CD4-positive, CD25-positive, alpha-beta regulatory T cell (primary cell): ENCODE data around the gene CALCB. TPM values are rescaled to one million over a fixed set of nuclear protein-coding genes. Genes with fewer than 3 reads are reported as not detected.
A peak's percentile ranks its signal among the peaks of the same experiment; 100 is the strongest.
"Not testable (repeated sequence)": the region's sequence is repeated elsewhere in the genome, so short reads cannot be mapped to it uniquely, and the experiment has no call there.

Source experiments
- ATAC-seq, 2 donors: fragments of 150-1000 bp; cut with Tn5 transposase; one replicate each; pipeline ENCODE4 v1.10.0; 2021; ENCODE audit warnings: low read depth in 2 of 2, moderate number of reproducible peaks in 2 of 2, moderate library complexity in 1 of 2
- DNase-seq, 3 donors: peaks; one replicate each; pipeline versions ENCODE4 v3.0.0 to v3.0.0-alpha.2; 2012 to 2022; ENCODE audit warnings: mixed read lengths in 1 of 3
- H3K27ac ChIP-seq: one replicate; pipeline ENCODE4 v1.7.0; 2013; ENCODE audit warnings: mild to moderate bottlenecking, low read length; ENCODE audit not compliant: insufficient read depth, poor library complexity, severe bottlenecking
- H3K27me3 ChIP-seq: one replicate; pipeline ENCODE4 v1.7.0; 2013; ENCODE audit warnings: low read length; ENCODE audit not compliant: control insufficient read depth, insufficient read depth
- H3K36me3 ChIP-seq: one replicate; pipeline ENCODE4 v1.7.0; 2013; ENCODE audit warnings: mild to moderate bottlenecking, low read length, moderate library complexity; ENCODE audit not compliant: control insufficient read depth, insufficient read depth
- H3K4me1 ChIP-seq: 2 replicates; pipeline ENCODE4 v1.7.0; 2013; ENCODE audit warnings: mild to moderate bottlenecking, low read length; ENCODE audit not compliant: insufficient read depth, control insufficient read depth, poor library complexity, severe bottlenecking
- H3K4me3 ChIP-seq: one replicate; pipeline ENCODE4 v1.7.0; 2013; ENCODE audit warnings: low read depth, mild to moderate bottlenecking, low read length, moderate library complexity
- H3K9me3 ChIP-seq, 2 experiments: 1 replicate in 1 of 2; 2 replicates in 1 of 2; pipeline ENCODE4 v1.7.0; 2013; ENCODE audit warnings: low read length in 2 of 2, mild to moderate bottlenecking in 1 of 2, moderate library complexity in 1 of 2; ENCODE audit not compliant: control insufficient read depth in 2 of 2
- H3K27ac Mint-ChIP-seq, 3 donors: one replicate each; pipeline ENCODE4 v1.8.0; 2020 to 2022; ENCODE audit warnings: mild to moderate bottlenecking in 3 of 3, mixed read lengths in 3 of 3, moderate library complexity in 2 of 3
- H3K27me3 Mint-ChIP-seq: one replicate; pipeline ENCODE4 v1.8.0; 2022; ENCODE audit warnings: mild to moderate bottlenecking, mixed read lengths
- H3K36me3 Mint-ChIP-seq: one replicate; pipeline ENCODE4 v1.8.0; 2020; ENCODE audit warnings: mixed read lengths
- H3K4me1 Mint-ChIP-seq, 4 donors: one replicate each; pipeline ENCODE4 v1.8.0; 2020 to 2022; ENCODE audit warnings: mixed read lengths in 4 of 4, mild to moderate bottlenecking in 1 of 4
- H3K4me3 Mint-ChIP-seq, 4 donors: one replicate each; pipeline ENCODE4 v1.8.0; 2020 to 2022; ENCODE audit warnings: mild to moderate bottlenecking in 4 of 4, mixed read lengths in 4 of 4, moderate library complexity in 3 of 4
- H3K9me3 Mint-ChIP-seq, 7 donors: one replicate each; pipeline ENCODE4 v1.8.0; 2020 to 2022; ENCODE audit warnings: mixed read lengths in 7 of 7, mild to moderate bottlenecking in 3 of 7, moderate library complexity in 2 of 7
- polyA plus RNA-seq, 4 donors: library from polyadenylated mRNA; unstranded; fragments of 300-500 nt; fragmentation: Illumina TruSeq; gene quantifications; one replicate each; pipeline ENCODE4 v1.2.3, GENCODE V29; 2021
- total RNA-seq: library from RNA; stranded (reverse); gene quantifications from one replicate; pipeline ENCODE4 v1.2.3, GENCODE V29; 2022

The CALCB gene
- total and polyA plus RNA-seq, 5 donors from 2014 or later = 0.25 to 0.38 (median 0.29) TPM

DNA sequence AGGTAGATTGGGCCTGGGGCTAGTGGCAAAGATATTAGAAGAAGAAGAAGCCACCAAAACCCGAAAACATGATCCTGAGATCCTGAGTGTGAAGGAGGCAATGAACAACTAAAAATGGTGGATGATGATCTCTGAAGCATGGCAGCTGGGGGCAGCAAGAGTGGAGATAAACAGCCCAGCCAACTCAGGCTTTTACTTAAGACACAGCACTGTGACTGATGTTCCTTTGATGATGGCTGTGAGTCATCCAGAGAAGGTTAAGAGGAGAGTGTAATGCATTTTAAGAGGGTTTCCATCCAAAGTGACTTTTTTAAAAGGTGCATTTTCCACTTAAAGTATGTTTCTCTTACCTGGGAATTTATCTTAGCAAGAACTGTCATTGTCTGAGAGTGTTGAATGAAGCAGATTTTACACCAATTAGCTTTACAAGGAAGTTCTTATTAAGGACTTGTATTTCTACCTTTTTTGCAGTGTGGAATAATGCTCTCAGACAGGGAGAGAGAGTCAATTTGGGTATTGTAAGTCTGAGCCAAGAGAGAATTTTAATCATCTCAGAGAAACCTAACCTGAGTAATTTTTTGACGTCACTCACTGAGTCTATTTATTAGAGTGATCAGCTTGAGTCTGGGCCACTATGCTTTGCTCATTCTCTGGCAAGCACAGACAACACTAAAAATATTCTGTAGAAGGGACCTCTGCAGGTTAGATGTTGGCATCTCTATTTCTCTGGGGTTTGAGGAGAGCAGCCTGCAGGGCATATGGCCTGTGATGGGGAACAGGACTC, 14.1 kb upstream of the CALCB start:
- Mint-ChIP-seq H3K9me3 (peaks cover 0 to 1% (median 0%) of the 10 kb centered on the region in 7 donors), H3K4me3 (no peak overlapping the region), H3K27me3 (peaks cover 4% of the 10 kb centered on the region), H3K4me1 (peaks cover 0 to 3% (median 0%) of the 10 kb centered on the region in 4 donors), H3K36me3 (no peaks in the 10 kb centered on the region), H3K27ac (no peak overlapping the region)
- Histone ChIP-seq H3K27ac (no peak overlapping the region), H3K4me3 (no peak overlapping the region), H3K4me1 (no peaks in the 10 kb centered on the region), H3K9me3 (no peaks in the 10 kb centered on the region), H3K36me3 (no peaks in the 10 kb centered on the region), H3K27me3 (peaks cover 4% of the 10 kb centered on the region)
- no peak for ATAC-seq
- DNase-seq = no peak

- DNase-seq = no peak
- Mint-ChIP-seq H3K4me1 (peaks cover 0 to 3% (median 0%) of the 10 kb centered on the region in 4 donors), H3K36me3 (no peaks in the 10 kb centered on the region), H3K4me3 (no peak overlapping the region), H3K27me3 (peaks cover 17% of the 10 kb centered on the region), H3K27ac (no peak overlapping the region), H3K9me3 (no peaks in the 10 kb centered on the region)
- Histone ChIP-seq H3K36me3 (no peaks in the 10 kb centered on the region), H3K9me3 (no peaks in the 10 kb centered on the region), H3K4me3 (no peak overlapping the region), H3K27me3 (no peaks in the 10 kb centered on the region), H3K27ac (no peak overlapping the region), H3K4me1 (no peaks in the 10 kb centered on the region)
- no peak for ATAC-seq
Observed at GRCh38 chr11:15062599-15062998, 10.8 kb upstream of the CALCB start.

GRCh38 chr11:15069751-15070150, 3.6 kb upstream of the CALCB start:
- H3K4me1 ChIP-seq = peaks cover 17% of the 10 kb centered on the region
- H3K4me3 ChIP-seq, H3K27ac ChIP-seq, ATAC-seq, H3K27me3 ChIP-seq, H3K36me3 ChIP-seq, H3K9me3 ChIP-seq, H3K4me3 Mint-ChIP-seq, H3K27ac Mint-ChIP-seq, DNase-seq, H3K36me3 Mint-ChIP-seq: not testable (repeated sequence)
- H3K9me3 Mint-ChIP-seq = peaks cover 0 to 19% (median 2%) of the 10 kb centered on the region in 7 donors
- H3K4me1 Mint-ChIP-seq = peaks cover 0 to 18% (median 0%) of the 10 kb centered on the region in 4 donors
- peaks cover 41% of the 10 kb centered on the region for H3K27me3 Mint-ChIP-seq

- peaks cover 18% of the 10 kb centered on the region for H3K4me1 ChIP-seq
- no peaks in the 10 kb centered on the region for H3K9me3 ChIP-seq
- Mint-ChIP-seq H3K36me3 (no peaks in the 10 kb centered on the region), H3K27ac (no peak overlapping the region), H3K27me3 (peaks cover 35% of the 10 kb centered on the region), H3K4me3 (peak overlapping the region in 1 of 4 donors; percentile 61), H3K9me3 (peaks cover 0 to 19% (median 2%) of the 10 kb centered on the region in 7 donors), H3K4me1 (peaks cover 0 to 23% (median 0%) of the 10 kb centered on the region in 4 donors)
- no peak for ATAC-seq
- H3K36me3 ChIP-seq = no peaks in the 10 kb centered on the region
- peaks cover 6% of the 10 kb centered on the region for H3K27me3 ChIP-seq
- no peak for DNase-seq
- H3K4me3 ChIP-seq = no peak overlapping the region
- H3K27ac ChIP-seq = no peak overlapping the region
Observed at GRCh38 chr11:15071556-15072255, 1.7 kb upstream of the CALCB start.

DNA sequence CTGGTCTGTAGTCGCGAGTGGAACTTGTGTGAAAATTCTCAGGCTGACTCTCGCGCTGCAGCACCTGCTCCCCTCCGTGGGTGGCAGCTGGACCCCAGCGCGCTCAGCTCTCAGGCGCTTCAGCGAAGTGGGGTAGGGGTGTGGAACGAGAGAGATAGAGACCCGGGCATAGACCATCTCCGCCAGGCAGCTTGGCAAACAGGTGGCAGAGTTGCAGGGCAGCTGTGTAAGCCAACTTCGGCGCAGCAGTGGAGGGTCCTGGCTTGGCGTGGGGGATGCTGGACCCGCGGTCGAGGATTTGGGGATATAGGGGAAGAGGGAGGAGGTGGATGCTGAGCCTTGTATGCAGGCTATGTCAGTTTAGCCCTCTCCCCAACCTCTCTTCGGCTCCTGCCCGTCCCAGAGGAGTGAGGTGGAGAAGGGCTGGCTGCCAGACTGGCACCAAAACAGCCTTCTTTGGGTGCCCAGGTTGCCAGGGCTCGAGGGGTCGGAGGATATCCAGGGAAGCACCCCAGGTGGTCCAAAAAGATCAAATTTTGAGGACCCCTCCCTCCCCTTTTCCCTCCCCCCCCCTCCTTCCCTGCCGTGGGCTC, 746 bp upstream of the CALCB start:
- Mint-ChIP-seq H3K4me1 (peaks cover 0 to 23% (median 0%) of the 10 kb centered on the region in 4 donors), H3K4me3 (peak overlapping the region in 1 of 4 donors; percentile 73), H3K27me3 (peaks cover 31% of the 10 kb centered on the region), H3K36me3 (no peaks in the 10 kb centered on the region), H3K27ac (no peak overlapping the region), H3K9me3 (peaks cover 0 to 19% (median 2%) of the 10 kb centered on the region in 7 donors)
- no peak overlapping the region for H3K4me3 ChIP-seq
- no peaks in the 10 kb centered on the region for H3K36me3 ChIP-seq
- DNase-seq = no peak
- H3K4me1 ChIP-seq = peaks cover 18% of the 10 kb centered on the region
- H3K27me3 ChIP-seq = peaks cover 6% of the 10 kb centered on the region
- no peak for ATAC-seq
- H3K9me3 ChIP-seq = no peaks in the 10 kb centered on the region
- H3K27ac ChIP-seq = no peak overlapping the region

GRCh38 chr11:15074206-15075161, 1.1 kb downstream of the CALCB start:
- H3K4me1 Mint-ChIP-seq = peaks cover 0 to 23% (median 0%) of the 10 kb centered on the region in 4 donors
- H3K27me3 ChIP-seq = peaks cover 6% of the 10 kb centered on the region
- peak overlapping the region; percentile 54 to 83 (median 67) for H3K27ac Mint-ChIP-seq
- H3K4me1 ChIP-seq = peaks cover 18% of the 10 kb centered on the region
- ATAC-seq (peak; percentile 85), DNase-seq (peak; percentile 57 to 85 (median 76))
- H3K36me3 ChIP-seq = no peaks in the 10 kb centered on the region
- H3K9me3 Mint-ChIP-seq = peaks cover 0 to 8% (median 2%) of the 10 kb centered on the region in 7 donors
- no peaks in the 10 kb centered on the region for H3K36me3 Mint-ChIP-seq
- H3K4me3 ChIP-seq = peak overlapping the region; percentile 67
- no peak overlapping the region for H3K27ac ChIP-seq
- H3K9me3 ChIP-seq = no peaks in the 10 kb centered on the region
- peaks cover 36% of the 10 kb centered on the region for H3K27me3 Mint-ChIP-seq
- peak overlapping the region; percentile 68 to 86 (median 84) for H3K4me3 Mint-ChIP-seq

DNA sequence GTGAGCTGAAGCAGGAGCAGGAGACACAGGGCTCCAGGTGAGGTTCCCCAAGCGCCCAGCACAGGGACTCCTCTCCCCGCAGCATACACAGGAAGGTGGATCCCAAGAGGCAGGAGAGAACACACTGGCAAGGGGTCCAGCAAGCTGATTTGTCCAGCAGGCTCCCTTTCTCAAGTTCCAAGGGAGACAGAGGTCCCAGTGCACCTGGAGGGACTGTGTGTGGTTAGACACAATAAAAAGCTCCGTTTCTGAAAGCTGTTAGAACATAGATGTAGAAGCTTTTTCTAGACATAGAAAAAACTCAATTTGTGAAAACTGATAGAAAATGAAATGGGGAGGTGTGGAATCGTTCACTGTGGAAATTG, 1.8 kb downstream of the CALCB start:
- H3K27me3 Mint-ChIP-seq = peaks cover 36% of the 10 kb centered on the region
- DNase-seq (no peak), ATAC-seq (no peak)
- Histone ChIP-seq H3K4me1 (peaks cover 18% of the 10 kb centered on the region), H3K27me3 (peaks cover 8% of the 10 kb centered on the region), H3K36me3 (no peaks in the 10 kb centered on the region), H3K27ac (no peak overlapping the region), H3K4me3 (no peak overlapping the region), H3K9me3 (no peaks in the 10 kb centered on the region)
- H3K9me3 Mint-ChIP-seq = peaks cover 0 to 7% (median under 1%) of the 10 kb centered on the region in 7 donors
- H3K4me3 Mint-ChIP-seq = peak overlapping the region in 3 of 4 donors; percentile 68 to 86 (median 82)
- H3K27ac Mint-ChIP-seq = no peak overlapping the region
- peaks cover 0 to 23% (median 0%) of the 10 kb centered on the region in 4 donors for H3K4me1 Mint-ChIP-seq
- no peaks in the 10 kb centered on the region for H3K36me3 Mint-ChIP-seq
